ENCODE results near the gene FNBP1L. TPM values are rescaled to one million over a fixed set of nuclear protein-coding genes. Genes with fewer than 3 reads are reported as not detected.

FNBP1L gene
- total and polyA plus RNA-seq, 7 donors, result 5.3 to 21.4 (median 16.3) TPM

- TF ChIP-seq CTCF (IDR thresholded peaks at IDR 0.05), result no peak
- Histone ChIP-seq H3K27me3 (ENCODE audit: insufficient read depth in 3 of 3, low read length in 2 of 3) (no peaks in the 10 kb centered on the region), H3K4me3 (no peak overlapping the region), H3K4me1 (no peaks in the 10 kb centered on the region), H3K36me3 (ENCODE audit: insufficient read depth in 1 of 2, low read depth in 1 of 2) (no peaks in the 10 kb centered on the region), H3K27ac (no peak overlapping the region), H3K9me3 (no peaks in the 10 kb centered on the region)
- WGBS, 3 donors, result 61 to 73% (median 61%) methylated on average over 3 to 4 of the region's 4 CpGs
- intact Hi-C loops (cut with DNase I), result loop anchor here (5.0 to 10.0 kb wide), 4 partner anchors 131 to 409 kb away; no protein-coding TSS in a partner anchor
- DNase-seq, result no peak
- no peak for ATAC-seq
Measured at GRCh38 chr1:93435443-93435842, 12.5 kb upstream of the FNBP1L start.

GRCh38 chr1:93436496-93436895 lies 11.4 kb upstream of the FNBP1L start:
- no peak for TF ChIP-seq CTCF (IDR thresholded peaks at IDR 0.05)
- H3K36me3 ChIP-seq (ENCODE audit: insufficient read depth in 1 of 2, low read depth in 1 of 2), result no peaks in the 10 kb centered on the region
- DNase-seq (no peak), ATAC-seq (no peak)
- WGBS, 3 donors, result 59 to 65% (median 64%) methylated on average over 1 of the region's 1 CpG
- no peak overlapping the region for H3K27ac ChIP-seq
- H3K9me3 ChIP-seq, result no peaks in the 10 kb centered on the region
- H3K27me3 ChIP-seq (ENCODE audit: insufficient read depth in 3 of 3, low read length in 2 of 3), result no peaks in the 10 kb centered on the region
- H3K4me3 ChIP-seq, result no peak overlapping the region
- no peaks in the 10 kb centered on the region for H3K4me1 ChIP-seq
- intact Hi-C loops (cut with DNase I), result loop anchor here (5.0 to 10.0 kb wide), 4 partner anchors 132 to 408 kb away; no protein-coding TSS in a partner anchor

GRCh38 chr1:93437976-93438605 lies 9.8 kb upstream of the FNBP1L start:
- no peak overlapping the region for H3K27ac ChIP-seq
- H3K4me1 ChIP-seq, result no peaks in the 10 kb centered on the region
- TF ChIP-seq CTCF (IDR thresholded peaks at IDR 0.05), result peak; percentile 80
- no peak for DNase-seq
- H3K27me3 ChIP-seq (ENCODE audit: insufficient read depth in 3 of 3, low read length in 2 of 3), result no peaks in the 10 kb centered on the region
- no peaks in the 10 kb centered on the region for H3K36me3 ChIP-seq (ENCODE audit: insufficient read depth in 1 of 2, low read depth in 1 of 2)
- H3K9me3 ChIP-seq, result no peaks in the 10 kb centered on the region
- intact Hi-C loops (cut with DNase I), result loop anchor here (5.0 to 10.0 kb wide), 4 partner anchors 133 to 407 kb away; no protein-coding TSS in a partner anchor
- ATAC-seq, result peak in 3 of 4 donors; percentile 66 to 85 (median 79)
- 44 to 58% (median 49%) methylated on average over 4 of the region's 4 CpGs for WGBS, 3 donors
- no peak overlapping the region for H3K4me3 ChIP-seq

- no peak for TF ChIP-seq CTCF (IDR thresholded peaks at IDR 0.05)
- Histone ChIP-seq H3K27ac (no peak overlapping the region), H3K4me1 (no peaks in the 10 kb centered on the region), H3K27me3 (ENCODE audit: insufficient read depth in 3 of 3, low read length in 2 of 3) (no peaks in the 10 kb centered on the region), H3K36me3 (ENCODE audit: insufficient read depth in 1 of 2, low read depth in 1 of 2) (no peaks in the 10 kb centered on the region), H3K4me3 (no peak overlapping the region), H3K9me3 (no peaks in the 10 kb centered on the region)
- 58 to 69% (median 67%) methylated on average over 3 of the region's 3 CpGs for WGBS, 3 donors
- intact Hi-C loops (cut with DNase I), result loop anchor here (5.0 to 10.0 kb wide), 4 partner anchors 134 to 406 kb away; no protein-coding TSS in a partner anchor
- DNase-seq, result no peak
- ATAC-seq, result no peak
Measured at GRCh38 chr1:93438716-93439115, 9.2 kb upstream of the FNBP1L start.

All from psoas muscle (tissue), 8 donors.